ENCODE results near the gene VMO1.
A peak's percentile ranks its signal among the peaks of the same experiment; 100 is the strongest.

The VMO1 gene

DNA sequence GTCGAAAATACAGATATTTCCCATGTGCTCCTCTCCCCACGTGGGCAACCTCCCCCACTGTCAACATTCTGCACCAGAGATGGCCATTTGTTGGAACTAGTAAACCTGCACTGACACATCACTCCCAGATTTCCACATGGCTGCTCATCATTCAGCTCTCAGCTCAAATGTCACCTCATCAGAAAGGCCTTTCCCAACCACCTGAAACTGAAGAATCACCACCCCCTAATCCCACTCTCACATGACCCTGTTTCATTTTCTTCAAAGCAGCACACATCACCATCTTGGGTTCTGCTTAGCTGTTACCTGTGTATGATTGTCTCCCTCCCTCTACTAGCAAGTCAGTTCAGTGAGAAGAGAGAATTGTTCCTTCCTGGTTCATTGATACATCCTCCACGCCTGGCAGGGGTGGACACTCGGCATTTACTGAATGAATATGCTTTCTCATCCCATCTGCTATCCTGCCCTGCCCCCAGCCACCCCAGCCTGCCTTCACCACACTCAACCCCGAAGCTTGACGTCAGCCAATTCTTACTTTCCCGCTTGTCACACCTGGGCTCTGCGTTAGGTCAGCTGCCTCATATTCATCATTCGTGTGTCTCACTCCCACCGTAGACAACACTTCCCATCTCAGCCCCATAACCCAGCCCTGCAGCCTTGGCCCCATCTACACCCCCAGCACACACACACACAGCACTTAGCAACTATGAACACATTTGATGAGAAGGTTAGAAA is 14.5 kb upstream of the VMO1 start:
- DNase-seq (ENCODE audit: low spot score): no peak

DNA sequence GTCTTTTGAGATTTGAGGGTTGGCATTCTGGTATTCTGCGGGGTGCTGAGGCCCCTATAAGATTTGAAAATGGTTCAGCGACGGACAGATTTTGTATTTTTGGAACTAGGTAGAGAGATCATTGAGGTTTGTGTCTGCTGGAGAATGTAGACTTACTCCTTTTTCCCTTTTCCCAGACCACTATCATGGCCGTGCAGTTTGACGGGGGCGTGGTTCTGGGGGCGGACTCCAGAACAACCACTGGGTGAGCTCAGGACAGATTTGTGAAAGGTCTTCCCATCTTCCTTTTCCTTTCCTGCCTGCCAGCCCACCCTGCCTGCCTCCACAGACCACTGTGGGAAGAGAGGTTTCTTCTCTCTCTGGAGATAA is 10.4 kb upstream of the VMO1 start:
- DNase-seq (ENCODE audit: low spot score): peak; percentile 39

DNA sequence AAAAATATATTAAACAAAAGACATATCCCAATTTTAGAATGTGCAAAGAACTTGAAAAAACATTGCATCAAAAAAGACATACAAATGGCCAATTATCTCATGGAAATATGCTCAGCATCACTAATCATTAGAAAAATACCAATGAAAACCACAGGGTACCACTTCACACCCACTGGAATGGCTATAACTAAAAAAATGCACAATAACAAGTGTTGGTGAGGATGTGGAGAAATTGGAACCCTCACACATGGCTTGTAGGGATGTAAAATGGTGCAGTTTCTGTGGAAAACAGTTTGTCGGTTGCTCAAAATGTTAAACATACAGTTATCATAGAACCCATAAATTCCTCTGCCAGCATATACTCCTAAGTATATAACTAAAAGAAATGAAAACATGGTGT is 9.0 kb upstream of the VMO1 start:
- DNase-seq (ENCODE audit: low spot score): no peak

DNA sequence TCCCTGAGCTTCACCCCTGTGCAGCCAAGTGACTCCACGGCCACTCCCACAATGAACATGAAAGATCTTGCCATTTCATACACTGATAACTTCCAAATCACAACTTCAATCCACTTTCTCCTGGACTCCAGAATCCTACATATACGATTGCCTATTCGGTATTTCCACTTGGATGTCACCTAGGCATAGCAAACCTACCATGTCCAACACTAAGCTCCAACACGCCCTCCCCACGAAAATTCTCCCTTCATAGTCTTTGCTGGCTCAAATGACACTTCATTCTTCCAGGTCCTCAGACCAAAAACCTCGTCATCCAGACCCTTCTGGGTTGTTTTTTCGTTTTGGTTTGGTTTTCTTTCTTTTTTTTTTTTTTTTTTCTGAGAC is 4.5 kb upstream of the VMO1 start:
- no peak for DNase-seq (ENCODE audit: low spot score)

DNA sequence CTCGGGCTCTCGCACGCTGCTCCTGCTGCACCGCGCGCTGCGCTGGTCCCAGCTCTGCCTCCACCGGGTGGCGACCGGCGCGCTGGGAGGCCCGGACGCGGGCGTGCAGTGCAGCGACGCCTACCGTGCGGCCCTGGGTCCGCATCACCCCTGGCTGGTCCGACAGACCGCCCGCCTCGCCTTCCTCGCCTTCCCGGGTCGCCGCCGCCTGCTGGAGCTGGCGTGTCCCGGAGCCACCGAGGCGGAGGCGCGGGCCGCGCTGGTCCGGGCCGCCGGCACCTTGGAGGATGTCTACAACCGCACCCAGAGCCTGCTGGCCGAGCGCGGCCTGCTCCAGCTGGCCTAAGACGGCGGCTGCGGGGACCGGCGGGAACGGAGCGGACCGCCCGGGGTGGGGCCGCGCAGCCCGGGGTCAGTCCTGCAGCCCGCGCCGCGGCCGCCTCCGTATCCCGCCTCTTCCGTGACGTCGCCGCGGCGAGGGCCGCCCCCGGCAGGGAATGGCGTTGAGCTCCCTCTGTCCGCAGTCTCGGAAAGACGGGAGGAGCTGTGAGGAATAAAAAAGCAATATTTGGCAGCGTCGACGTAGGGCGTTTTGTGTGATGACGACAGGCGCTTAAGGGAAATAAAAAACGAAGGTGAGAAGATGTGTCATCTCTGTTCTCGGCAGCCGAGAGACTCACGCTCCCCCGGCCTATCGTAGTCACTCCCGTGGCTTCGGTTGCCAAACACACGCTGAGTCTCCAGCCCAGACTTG is 4.0 kb upstream of the VMO1 start:
- DNase-seq (ENCODE audit: low spot score): peak; percentile 74

DNA sequence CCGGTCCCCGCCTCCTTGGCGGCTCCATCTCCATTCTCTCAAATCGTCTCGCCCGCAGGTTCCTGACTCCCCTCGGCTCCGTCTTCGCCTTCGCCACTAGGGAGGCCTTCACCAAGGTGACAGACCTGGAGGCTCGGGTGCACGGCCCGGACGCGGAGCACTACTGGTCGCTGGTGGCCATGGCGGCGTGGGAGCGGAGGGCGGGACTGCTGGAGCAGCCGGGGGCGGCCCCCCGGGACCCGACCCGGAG is 3.5 kb upstream of the VMO1 start:
- DNase-seq (ENCODE audit: low spot score): no peak

DNA sequence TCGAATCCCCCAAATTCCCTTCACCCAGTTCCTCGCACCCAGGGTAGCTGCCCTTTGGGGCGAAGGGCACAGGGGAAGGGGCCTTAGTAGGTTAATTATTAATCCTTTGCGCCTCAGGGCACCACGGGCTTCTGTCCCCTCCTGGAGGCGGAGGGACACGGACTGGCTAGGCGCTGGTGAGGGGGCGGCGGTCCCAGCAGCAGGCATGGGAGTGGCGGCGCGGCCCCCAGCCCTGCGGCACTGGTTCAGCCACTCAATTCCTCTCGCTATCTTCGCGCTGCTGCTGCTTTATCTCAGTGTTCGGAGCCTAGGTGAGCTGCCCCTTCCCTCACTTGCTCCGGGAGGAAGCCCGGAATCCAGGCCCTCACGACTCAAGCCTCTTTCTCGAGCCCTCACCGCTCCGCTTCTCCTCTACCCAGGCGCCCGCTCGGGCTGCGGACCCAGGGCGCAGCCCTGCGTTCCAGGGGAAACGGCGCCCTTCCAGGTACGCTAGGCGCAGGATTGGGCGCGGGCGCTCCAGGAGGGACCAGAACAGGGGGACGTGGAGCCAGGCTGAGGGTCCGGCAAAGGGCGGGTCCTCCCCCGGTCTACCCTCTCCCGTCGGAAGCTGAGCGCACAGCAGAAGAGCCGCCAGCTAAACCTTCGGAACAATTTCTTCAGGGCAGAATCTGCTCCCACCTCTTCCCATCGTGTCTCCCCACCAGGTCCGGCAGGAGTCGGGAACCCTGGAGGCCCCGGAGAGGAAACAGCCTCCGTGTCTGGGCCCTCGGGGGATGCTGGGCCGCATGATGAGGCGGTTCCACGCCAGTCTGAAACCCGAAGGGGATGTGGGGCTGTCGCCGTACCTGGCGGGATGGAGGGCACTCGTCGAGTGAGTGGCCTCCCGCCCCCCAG is 2.9 kb upstream of the VMO1 start, which contains the start of gene GLTPD2:
GLTPD2 (plus strand) TSS at position 158 of the 894 bp plus-strand sequence; CDS start at position 206, 48 bp downstream.
- DNase-seq (ENCODE audit: low spot score): no peak

DNA sequence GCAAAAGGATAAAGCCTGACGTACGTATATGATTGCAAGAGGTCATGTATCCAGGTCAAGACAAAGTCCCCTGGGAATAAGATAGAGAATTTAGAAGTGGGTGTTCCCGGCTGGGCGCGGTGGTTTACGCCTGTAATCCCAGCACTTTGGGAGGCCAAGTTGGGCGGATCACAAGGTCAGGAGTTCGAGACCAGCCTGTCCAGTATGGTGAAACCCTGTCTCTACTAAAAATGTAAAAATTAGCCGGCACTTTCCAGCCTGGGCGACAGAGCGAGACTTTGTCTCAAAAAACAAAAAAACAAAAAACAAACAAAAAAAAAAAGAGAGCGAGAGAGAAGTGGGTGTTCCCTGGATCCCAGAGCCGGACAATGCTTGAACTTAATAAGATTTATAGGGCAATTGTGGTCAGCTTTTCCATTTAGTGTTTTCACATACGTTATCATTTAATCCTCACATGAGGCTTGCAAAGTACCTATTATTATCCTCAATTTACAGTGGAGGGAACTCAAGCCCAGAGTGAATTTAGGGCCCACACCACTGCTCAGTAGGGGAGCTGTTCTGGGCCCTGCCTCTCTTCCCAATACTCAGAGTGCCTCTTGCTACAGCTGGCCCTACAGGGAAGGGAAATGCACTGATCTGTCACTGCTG is 2.1 kb upstream of the VMO1 start:
- DNase-seq (ENCODE audit: low spot score): no peak

DNA sequence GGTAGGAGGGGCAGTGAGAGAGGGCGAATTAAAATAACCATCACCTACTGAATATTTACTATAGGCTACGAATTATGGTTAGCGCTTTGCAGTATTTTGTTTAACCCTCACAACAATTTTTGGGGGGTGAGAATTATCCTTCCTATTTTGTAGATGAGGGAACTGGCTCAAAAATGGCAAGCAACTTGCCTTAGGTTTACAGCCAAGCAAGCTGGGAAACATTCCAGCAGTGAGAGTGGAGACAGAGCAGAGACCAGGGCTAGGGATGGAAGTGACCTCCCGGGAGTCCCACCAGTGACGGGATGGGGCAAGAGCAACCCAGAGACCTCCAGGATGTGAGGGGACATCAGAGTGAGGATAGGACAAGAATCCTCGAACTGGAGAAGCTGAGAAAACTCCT is 352 bp upstream of the VMO1 start:
- DNase-seq (ENCODE audit: low spot score): no peak

DNA sequence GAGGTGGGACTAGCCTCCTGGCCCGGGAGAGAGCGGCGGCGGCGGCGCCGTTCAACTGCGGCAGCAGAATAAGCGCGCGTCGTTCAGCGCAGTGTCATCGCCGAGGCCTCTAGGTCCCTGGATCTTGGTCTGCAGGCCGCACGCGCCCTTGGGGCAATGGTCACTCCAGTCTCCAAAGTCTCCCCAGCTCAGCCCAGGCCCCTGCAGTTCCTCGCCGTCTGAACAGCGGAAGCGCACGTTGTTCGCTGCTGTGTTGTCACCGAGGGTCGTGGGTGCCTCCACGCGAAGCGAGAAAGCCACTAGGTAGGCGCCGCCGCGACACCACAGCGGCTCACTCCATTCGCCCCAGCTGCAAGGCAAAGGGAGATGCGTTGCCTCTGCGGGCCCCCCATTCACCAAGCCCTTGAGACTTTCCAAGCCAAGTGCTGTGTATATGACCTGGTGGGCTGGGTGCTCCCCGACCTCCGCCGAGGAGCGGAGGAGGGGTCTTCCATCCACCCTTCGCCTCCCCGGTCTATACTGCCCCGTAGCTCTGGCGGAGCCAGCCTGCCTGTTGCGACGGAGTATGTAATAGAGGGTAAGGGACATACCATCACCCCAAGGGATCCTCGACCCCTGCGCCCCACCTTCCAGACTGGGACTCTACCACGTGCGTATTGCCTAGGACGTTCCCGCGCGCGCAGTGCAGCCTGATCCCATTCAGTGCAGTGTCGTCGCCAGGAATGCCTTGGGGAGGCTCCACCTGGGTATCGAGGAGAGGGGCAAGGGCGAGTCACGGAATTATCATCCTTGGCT is 656 bp downstream of the VMO1 start:
- DNase-seq (ENCODE audit: low spot score): no peak

DNA sequence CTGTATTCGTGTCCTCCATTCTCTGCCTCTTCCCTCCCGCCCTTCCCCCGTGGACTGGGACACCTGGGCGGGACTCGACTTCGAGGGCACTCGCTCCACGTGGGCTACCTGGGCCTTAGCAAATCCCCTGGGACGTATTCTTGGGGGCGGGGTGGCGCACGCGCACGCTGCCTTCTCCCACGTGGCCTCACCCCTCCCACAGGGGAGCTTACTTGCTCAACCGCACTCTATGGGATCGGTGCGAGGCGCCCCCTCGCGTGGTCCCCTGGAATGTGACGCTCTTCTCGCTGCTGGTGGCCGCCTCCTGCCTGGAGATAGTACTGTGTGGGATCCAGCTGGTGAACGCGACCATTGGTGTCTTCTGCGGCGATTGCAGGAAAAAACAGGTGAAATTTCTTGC is 3.5 kb downstream of the VMO1 start:
- no peak for DNase-seq (ENCODE audit: low spot score)

DNA sequence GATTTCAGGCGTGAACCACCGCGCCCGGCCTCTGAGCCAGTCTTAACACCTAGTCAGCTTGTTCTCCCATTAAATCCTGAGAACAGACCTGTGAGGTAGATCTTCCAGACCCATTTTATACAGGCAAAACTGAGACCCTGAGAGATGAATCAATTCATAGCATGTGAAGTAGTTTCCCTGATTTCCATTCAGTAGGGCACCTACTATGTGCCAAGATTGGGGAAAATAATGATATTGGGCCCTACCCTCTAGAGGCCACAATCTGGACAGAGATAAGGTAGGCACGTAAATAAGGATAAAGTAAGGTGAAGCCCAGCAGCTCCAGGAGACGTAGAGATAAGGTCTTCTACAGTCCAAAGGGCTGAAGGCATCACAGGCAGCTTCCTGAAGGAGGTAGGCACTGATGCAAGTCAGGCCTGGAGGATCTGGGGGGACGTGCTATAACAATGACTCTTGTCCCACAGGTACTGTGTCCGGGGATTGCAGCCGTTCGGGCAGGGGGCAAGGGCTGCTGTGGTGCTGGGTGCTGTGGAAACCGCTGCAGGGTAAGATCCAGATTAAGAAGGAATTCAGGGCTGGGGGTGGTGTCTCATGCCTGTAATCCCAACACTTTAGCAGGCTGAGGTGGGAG is 5.7 kb downstream of the VMO1 start:
- DNase-seq (ENCODE audit: low spot score): no peak

DNA sequence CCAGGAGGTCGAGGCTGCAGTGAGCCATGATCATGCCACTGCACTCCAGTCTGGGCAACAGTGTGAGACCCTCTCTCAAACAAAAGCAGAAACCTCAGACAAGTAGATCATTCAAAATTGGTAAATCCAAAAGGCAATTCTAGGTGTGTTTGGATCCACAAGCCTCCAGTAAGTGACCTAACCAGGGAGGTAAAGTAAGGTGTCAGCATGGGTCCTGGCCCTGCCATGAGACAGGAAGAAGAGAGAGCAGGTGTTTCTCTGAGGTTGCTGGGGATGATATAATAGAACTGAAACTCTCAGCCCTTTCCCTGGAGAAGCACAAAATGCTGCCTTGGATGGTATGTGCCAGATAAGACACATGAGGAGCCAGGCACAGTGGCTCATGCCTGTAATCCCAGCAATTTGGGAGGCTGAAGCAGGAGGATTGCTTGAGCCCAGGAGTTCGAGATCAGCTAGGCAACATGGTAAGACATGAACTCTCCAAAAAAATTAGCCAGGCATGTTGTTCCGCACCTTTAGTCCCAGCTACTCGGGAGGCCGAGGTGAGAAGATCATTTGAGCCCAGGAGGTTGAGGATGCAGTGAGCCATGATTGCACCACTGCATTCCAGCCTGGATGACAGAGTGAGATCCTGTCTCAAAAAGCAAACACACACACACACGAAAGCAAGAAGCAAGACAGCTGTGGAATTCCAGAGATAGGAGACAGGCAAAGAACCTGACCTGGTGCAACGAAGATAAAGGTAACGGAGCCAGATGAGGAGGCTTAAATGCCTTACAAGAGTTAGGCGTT is 8.0 kb downstream of the VMO1 start:
- no peak for DNase-seq (ENCODE audit: low spot score)

DNA sequence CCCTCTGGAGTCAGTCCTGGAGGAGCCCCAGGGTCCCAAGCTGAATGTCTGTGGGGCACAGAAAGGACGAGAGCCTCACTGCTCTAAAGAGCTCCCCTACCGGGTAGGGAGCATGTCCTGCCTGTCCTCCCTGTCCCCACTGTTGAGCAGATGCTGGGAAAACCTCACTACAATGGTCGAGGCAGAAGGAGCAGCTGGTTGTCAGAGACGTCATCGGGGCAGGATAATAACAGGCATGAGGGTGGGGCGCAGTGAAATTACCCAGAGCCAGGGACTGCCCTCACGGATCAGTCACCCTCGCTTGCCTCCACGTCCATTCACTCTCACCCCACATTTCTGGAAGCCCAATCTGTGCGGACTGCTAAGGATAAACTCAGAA is 13.9 kb downstream of the VMO1 start:
- no peak for DNase-seq (ENCODE audit: low spot score)

DNA sequence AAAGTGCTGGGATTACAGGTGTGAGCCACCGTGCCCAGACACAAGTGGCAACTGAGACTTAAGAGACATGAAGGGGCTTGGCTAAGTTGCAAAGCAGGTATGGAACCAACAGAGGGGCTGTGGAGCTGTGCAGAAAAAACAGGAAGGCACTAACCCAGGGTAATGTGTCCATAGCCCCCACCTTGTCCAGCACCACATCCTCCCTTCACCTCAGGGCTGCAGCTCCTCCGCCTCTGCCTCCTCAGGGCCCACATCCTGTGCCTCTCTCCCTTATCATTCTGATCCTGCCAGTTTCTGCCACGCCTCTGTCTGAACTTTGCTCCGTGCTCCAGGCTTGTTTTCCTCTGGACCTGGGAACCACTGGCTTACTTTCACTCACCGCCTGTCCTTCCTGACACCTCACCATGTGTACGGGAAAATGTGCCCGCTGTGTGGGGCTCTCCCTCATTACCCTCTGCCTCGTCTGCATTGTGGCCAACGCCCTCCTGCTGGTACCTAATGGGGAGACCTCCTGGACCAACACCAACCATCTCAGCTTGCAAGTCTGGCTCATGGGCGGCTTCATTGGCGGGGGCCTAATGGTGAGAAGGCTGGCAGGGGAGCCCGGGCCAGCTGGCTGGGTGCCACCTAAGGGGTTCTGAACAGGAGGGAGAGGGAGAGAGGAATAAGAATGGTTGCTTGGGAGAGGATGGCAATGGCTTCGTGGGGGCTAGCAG is 14.5 kb downstream of the VMO1 start, which contains the start of gene TM4SF5:
TM4SF5 (plus strand) TSS at position 368 of the 716 bp plus-strand sequence; CDS start at position 405, 37 bp downstream.
- no peak for DNase-seq (ENCODE audit: low spot score)

DNA sequence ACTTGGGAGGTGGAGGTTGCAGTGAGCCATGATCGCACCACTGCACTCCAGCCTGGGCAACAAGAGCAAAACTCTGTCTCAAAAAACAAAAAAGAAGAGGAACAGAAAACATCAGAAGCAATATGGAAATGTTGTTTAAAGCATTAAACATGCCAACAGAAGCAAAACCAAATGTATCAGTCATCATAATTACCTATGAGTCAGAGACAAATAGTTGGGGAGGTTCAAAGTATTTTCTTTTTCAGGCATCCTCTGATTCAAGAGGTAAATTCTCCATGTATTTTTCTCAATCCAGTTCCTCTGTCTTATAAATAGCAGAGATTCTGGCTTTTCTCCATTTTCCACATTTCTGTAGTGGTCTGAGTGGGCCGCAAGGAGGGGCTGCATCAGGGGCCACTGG is 16.5 kb downstream of the VMO1 start:
- DNase-seq (ENCODE audit: low spot score): no peak

DNA sequence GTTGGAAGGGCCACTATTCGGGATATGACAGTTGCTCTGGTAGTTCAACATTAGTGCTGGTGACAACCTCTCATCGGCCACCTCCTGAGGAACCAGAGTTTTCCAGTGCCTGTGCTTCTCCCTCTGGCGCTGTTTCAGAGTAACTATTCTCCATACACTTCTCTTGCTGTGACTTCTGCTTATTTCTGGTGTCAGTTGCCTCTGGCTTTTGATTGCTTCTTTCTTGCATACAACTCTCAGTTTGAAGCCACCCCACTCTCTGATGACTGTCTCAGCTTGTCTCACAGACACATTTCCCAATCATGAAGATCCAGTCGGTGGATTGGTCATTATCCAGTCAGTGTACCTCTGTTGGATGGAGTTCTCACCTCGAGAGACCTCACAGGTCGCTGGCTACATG is 17.9 kb downstream of the VMO1 start:
- no peak for DNase-seq (ENCODE audit: low spot score)

DNA sequence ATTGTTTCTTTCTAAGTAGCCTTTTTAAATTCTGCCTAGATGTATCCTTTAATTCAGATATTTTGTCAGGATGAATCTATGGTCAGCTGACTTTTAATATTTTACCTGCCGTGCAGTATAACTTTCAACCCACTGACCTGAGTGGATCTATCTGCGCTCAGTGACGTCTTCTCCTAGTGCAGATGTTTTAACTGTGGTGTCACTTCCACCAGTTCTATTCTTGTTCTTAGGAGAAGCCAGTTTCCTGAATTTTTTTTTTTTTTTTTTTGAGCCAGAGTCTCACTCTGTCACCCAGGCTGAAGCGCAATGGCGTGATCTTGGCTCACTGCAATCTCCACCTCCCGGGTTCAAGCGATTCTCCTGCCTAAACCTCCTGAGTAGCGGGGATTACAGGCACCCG is 19.4 kb downstream of the VMO1 start:
- DNase-seq (ENCODE audit: low spot score): no peak

DNA sequence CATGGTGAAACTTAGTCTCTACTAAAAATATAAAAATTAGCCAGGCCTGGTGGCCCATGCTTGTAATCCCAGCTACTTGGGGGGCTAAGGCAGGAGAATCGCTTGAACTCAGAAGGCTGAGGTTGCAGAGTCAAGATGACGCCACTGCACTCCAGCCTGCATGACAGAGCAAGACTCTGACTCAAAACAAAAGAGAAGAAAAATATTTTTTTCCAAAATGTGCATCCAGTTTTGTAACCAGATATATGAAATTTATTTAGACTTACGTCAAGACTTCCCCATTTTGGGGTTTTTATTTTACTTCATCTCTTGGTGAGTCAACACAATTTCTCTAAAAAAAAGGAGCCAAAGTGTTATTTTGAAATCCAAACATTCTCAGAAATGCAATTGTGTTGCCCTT is 20.0 kb downstream of the VMO1 start:
- DNase-seq (ENCODE audit: low spot score): no peak

DNA sequence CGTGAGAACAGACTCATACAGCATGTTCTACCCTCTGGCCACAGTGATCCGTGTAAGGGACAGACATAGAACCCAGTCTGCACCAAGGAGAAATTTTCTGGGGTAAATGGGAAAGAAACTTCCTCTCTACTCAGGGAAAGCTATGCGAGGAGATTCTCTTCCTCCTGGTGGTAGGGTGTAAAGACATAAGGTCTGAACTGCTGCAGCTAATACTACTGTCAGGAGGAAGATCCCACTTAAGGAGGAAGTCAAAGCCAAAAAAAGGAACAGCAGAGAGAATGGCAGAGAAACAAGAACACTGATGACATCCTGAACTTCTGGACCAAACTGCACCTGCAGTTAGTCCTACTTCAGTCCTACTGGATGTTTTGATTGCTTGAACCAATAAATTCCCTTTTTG is 21.6 kb downstream of the VMO1 start:
- no peak for DNase-seq (ENCODE audit: low spot score)

Data from NAMALWA (cell line).